ENCODE results near the gene SPNS3.

The SPNS3 gene

DNA sequence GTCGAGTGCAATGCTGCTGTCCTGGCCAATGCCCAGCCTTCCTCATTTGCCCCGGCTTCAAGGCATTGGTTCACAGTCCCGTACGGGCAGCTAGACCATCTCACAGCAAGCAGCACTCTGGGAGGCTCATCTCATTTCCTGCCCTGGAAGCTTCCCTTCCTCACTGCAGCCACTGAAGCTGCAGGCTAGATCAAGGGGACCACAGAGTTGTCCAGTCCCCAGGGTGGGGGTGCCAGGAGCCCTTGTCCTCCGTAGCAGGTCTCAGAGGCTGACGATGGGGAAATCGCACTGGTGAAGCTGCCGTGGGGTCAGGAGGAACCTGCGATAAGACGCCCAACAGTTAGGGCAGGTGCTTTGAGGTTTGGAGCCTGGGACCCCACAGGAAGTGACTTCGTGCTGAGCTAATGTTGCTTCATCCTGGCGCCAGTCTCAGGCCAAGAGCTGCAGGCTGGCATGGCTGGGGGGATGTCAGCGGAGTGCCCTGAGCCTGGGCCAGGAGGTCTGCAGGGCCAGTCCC lies at the start of gene SPNS3:
Gene SPNS3, plus strand, starts transcription at position 426 of the 517 bp plus-strand sequence. Its CDS starts 28 bp downstream, at position 454.
- DNase-seq: peak; percentile 15

- no peak for DNase-seq
Measured at GRCh38 chr17:4386406-4386805, 47.3 kb upstream of the SPNS3 start.

- DNase-seq: no peak
Measured at GRCh38 chr17:4387137-4387536, 46.6 kb upstream of the SPNS3 start.

DNA sequence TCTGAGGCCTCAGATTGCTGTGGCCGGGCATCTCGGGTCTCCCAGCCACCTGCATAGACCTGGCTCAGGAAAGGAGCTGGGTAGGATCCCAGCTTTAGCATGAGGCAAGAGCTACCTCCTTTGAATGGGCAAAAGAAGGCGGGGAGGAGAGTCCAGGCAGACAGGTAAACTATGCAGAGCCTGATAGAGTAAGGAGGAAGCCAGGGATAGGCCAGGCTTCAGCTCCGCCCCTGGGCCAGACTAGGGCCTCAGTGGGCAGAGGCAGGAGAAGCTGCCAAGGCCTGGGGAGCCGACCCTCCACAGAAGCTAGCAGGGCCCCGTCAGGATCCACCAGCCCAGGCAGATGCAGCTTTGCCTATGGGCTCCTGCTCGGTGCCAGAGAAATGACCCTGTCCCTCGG lies 44.7 kb upstream of the SPNS3 start:
- DNase-seq: no peak

DNA sequence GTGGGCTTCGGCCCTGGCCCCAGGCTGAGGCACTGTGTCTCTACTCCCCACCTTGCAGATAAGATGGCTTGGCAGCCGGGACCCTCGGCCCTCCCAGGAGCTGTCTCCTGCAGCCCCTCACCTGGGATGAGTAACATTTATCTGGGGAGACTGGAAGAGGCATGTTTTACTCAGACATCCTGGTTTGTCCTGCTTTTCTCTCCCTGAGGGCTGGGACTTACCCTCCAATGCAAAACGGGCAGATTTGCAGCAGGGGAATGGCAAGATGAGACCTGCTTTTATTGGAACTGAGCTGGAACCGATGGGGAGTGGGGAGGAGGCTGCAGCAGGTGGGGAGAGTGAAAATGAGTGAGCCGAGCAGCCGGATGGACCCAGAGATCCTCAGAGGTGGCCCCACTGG lies 39.9 kb upstream of the SPNS3 start:
- DNase-seq: no peak

- no peak for DNase-seq
Measured at GRCh38 chr17:4394208-4395110, 39.3 kb upstream of the SPNS3 start.

- DNase-seq: no peak
Measured at GRCh38 chr17:4395111-4395478, 38.6 kb upstream of the SPNS3 start.

GRCh38 chr17:4397840-4398239 lies 35.9 kb upstream of the SPNS3 start:
- no peak for DNase-seq

- DNase-seq: no peak
Measured at GRCh38 chr17:4405038-4405669, 28.6 kb upstream of the SPNS3 start.

DNA sequence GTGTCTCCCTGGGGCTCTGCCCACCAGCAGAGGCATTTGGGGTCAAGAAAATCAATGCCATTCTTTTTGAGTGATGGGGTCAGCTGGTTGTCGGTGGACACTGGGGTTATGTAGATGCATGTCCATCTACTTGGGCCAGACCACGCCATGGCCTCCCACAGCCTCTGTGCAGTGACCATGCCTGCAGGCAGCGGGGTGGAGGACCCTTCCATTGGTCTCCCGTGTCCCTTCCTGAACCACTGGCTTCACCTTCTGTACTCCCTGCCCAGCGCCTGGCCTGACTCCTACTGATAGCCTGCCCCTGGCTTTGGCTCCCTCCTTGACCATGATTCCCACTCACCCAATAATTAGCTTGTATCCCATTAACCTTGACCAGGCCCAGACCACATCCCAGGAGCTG lies 28.0 kb upstream of the SPNS3 start:
- DNase-seq: no peak

- DNase-seq: no peak
Measured at GRCh38 chr17:4406386-4406785, 27.4 kb upstream of the SPNS3 start.

GRCh38 chr17:4407216-4407615 lies 26.5 kb upstream of the SPNS3 start:
- no peak for DNase-seq

GRCh38 chr17:4407851-4408250 lies 25.9 kb upstream of the SPNS3 start:
- no peak for DNase-seq

GRCh38 chr17:4409659-4410058 lies 24.1 kb upstream of the SPNS3 start:
- DNase-seq: no peak

DNA sequence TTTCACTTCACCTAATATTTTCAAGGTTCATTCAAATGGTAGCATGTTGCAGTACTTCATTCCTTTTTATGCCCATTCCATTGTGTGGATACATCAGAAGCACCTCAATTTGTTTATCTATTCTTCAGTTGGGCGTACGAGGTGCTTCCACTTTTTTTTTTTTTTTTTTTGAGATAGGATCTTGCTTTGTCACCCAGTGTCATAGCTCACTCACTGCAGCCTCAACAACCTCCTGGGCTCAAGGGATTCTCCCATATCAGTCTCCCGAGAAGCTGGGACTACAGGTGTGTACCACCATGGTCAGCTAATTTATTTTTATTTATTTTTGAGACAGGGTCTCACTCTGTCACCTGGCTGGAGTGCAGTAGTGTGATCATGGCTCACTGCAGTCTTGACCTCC lies 22.5 kb upstream of the SPNS3 start:
- DNase-seq: no peak

DNA sequence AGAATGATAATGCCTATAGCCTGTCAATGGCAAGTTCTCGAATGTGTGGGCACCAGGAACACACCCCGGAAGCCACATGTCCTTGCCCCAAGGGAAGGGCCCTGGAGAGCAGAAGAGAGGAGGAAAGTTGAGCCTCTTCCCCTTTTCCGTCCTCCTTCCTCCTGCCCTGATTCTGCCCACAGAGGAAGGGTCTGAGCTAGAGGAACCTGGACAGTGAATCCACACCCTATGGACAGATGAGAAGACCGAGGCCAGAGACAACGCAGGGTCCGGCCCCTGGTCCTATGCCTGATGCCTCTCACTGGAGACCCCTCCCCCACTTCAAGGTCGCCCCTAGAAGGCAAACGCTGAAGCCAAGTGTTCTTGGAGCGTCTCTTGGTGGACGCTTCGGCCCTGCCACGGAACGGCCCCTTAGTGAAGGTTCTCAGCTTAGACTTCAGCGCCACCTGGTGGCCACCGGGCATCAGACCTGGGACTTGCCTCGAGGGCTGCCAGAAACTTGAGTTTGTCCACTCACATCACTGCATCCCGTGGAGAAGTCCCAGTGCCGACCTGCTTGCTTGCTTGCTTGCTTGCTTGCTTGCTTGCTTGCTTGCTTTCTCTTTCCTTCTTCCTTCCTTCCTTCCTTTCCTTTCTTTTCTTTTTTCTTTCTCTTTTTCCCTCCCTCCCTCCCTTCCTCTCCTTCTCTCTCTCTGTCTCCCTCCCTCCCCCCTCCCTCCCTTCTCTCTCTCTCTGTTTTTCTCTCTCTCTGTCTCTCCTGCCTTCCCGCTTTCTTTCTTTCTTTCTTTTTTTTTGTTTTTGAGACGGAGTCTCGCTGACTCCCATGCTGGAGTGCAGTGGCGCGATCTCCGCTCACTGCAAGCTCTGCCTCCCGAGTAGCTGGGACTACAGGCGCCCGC lies 20.6 kb upstream of the SPNS3 start:
- peak; percentile 88 for DNase-seq

DNA sequence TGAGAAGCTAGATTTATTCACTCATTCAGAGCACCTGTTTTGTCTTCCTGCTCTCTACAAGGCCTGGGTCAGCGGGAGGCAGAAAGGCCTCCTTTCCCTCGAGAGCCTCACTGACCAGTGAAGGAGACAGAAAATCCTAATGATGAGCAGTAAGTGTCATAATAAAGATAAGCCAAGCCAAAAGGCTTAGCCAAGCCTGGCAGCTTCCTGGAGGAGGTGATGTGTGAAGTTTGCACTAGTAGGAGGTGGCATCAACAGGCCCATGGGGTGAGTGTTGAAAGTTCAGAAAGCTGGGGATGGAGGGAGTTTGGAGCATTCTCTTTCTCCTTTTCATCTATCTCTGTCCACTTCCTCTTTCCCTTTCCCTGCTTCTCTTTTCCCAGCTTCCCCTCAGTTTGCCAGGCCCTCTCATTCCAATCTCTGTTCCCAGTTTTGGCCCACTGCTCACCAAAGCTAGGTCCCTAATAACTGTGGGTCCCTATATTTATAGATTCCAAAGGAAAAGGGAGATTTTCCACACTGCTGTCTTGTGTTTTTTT lies 16.5 kb upstream of the SPNS3 start:
- DNase-seq: no peak

DNA sequence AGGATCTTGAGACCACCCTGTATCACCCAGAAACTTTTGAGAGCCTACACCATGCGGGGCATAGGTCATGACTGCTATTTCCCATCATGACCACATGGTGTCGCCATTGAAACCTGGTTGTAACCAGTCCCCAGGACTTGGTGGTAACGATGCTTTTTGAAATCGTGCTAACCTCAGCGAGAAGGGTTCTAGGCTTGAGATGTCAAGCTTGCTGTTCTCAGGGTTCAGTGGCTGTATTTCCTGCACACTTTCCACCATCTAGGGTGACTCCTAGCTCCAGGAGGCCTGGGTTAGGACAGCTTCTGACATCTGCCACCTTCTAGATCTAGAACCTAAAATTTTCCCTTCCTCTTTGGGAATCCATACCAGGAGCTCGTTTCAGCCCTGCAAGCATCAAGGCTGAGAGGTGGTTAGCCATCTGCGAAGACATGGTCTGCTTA lies 13.0 kb upstream of the SPNS3 start:
- DNase-seq: peak; percentile 77

DNA sequence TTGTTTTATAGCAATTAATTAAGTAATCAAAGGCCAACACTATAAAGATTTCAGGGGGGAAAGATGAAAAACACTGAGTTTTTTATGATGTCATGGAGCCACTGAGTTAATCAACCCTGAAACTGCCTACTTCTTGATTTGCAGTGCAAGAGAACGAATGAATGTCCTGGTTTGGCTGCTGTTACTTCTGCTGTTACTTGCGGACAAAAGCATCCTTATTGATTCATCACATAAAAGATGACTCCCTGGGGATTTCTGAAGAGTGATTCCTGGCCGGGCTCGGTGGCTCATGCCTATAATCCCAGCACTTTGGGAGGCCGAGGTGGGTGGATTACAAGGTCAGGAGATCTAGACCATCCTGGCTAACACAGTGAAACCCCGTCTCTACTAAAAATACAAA lies 10.9 kb upstream of the SPNS3 start:
- DNase-seq: no peak

DNA sequence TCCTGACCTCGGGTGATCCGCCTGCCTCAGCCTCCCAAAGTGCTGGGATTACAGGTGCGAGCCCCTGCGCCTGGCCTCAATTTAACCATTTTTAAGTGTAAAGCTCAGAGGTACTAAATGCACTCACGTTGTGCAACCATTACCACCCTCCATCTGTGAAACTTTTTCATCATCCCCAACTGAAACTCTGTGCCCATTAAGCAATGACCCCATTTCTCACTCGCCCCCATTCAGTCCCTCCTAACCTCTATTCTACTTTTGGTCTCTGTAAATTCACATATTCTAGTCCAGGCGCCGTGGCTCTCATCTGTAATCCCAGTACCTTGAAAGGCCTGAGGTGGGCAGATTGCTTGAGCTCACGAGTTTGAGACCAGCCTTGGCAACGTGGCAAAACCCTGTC lies 8.3 kb upstream of the SPNS3 start:
- DNase-seq: no peak

DNA sequence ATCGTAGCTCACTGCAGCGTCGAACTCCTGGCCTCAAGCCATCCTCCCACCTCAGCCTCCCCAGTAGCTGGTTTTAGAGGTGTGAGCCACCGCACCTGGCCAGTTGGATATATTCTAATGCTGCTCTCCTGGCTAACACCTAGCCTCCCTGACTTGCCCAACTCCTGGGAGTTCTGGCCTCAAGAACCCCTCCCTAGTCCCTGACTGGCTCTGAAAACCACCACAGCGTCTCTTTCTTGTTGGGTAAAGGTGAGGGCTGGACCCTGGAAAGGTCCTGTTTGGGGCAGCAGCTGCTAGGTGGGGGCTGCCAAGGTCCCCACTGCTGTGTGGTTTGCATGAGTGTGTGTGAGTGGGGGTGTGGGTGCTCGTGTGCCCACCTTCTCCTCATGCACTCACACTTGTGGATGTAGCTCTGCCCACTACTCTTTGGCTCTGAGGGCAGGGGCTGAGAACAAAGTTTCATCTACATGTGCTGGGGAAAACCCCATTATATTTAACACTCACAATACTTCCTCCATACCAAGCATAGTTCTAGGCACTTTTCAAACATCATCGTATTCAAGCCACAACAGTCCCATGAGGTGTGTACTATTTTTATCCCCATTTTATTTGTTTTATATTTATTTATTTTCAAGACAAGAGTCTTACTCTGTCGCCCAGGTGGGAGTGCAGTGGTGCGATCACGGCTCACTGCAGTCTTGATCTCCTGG lies 7.1 kb upstream of the SPNS3 start:
- no peak for DNase-seq

DNA sequence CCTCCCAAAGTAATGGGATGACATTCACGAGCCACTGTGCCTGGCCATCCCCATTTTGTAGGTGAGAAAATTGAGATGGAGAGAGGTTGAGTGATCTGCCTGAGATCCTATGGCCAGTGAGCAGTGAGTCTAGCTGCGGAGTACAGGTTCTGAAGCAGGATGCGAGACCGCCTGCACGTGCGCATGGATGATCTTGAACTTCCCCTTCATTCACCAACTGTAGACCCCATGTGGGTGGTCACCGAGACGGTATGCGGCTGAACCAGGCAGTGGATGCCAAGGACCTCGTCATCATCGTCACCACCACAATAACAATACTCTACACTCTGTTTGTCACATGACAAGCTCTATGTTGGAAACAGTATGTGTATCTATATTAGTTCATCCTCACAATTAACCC lies 6.2 kb upstream of the SPNS3 start:
- DNase-seq: no peak
